Ovary (tissue), 9 donors: ENCODE results near the gene BRD2. TPM values are rescaled to one million over a fixed set of nuclear protein-coding genes. Genes with fewer than 3 reads are reported as not detected.

Experiments used
- DNase-seq, 5 donors: peaks; one replicate each; pipeline ENCODE4 v3.0.0-alpha.2; 2019 to 2020
- H3K27ac ChIP-seq, 2 donors: fragments of 200-600 bp; one replicate each; pipeline versions ENCODE4 v1.5.1 to v1.8.0; 2019 to 2022
- H3K27me3 ChIP-seq: fragments of 200-600 bp; one replicate; pipeline ENCODE4 v1.8.0; 2022
- H3K36me3 ChIP-seq: fragments of 200-600 bp; sonication (generic); one replicate; pipeline ENCODE4 v1.5.1; 2019
- H3K4me1 ChIP-seq: one replicate; pipeline ENCODE4 v1.8.1; 2013; ENCODE audit warnings: mild to moderate bottlenecking, moderate library complexity; ENCODE audit not compliant: insufficient read depth
- H3K4me3 ChIP-seq: fragments of 200-600 bp; sonication (generic); one replicate; pipeline ENCODE4 v1.5.1; 2017
- H3K9me3 ChIP-seq, 2 donors: fragments of 200-600 bp in 1 of 2; sonication (generic) in 1 of 2; one replicate each; pipeline versions ENCODE4 v1.5.1 to v1.8.1; 2013 to 2019; ENCODE audit warnings: mild to moderate bottlenecking in 1 of 2, moderate library complexity in 1 of 2
- EP300 ChIP-seq: sonication (generic); formaldehyde crosslinking; IDR thresholded peaks from one replicate; pipeline ENCODE4 v1.6.1; 2017; ENCODE audit warnings: antibody characterized with exemption
- POLR2A ChIP-seq: fragments of 450-650 bp; IDR thresholded peaks from one replicate; pipeline ENCODE4 v1.6.1; 2017; ENCODE audit warnings: antibody characterized with exemption, mild to moderate bottlenecking, moderate library complexity
- WGBS, 3 donors: extraction: QIAGEN DNeasy Blood & Tissue Kit in 1 of 3; methylation state at CpG; one replicate each; pipeline versions ENCODE4 v1.1.5 to v1.1.7; 2013 to 2017; 5-methylcytosine and 5-hydroxymethylcytosine counted together
- intact Hi-C, 4 donors: fragments of 100-400 bp; cut with DNase I; formaldehyde crosslinking; loops; one replicate each; pipeline versions ENCODE4 v1.11.0 to v1.15.1; 2022 to 2023
- polyA plus RNA-seq, 2 donors: library from polyadenylated mRNA; stranded (reverse); fragments of 200-250 nt in 1 of 2; fragments of 350-450 nt in 1 of 2; fragmentation: Illumina TruSeq in 1 of 2; extraction: RNeasy Lipid Tissue Mini Kit (QIAGEN cat#74804) in 1 of 2; gene quantifications; one replicate each; pipeline ENCODE4 v1.2.3, GENCODE V29; 2013 to 2014
- total RNA-seq, 7 donors: library from RNA; depleted of rRNA in 2 of 7; stranded (reverse); fragments of >200 nt in 2 of 7; fragmentation: NEBNext Ultra II Directional in 3 of 7; extraction: Animal tissue kit (Norgen Biotek cat#: 25700) in 3 of 7; gene quantifications; one replicate each; pipeline versions ENCODE4 v1.1.0 to v1.2.4, GENCODE V29; 2016 to 2023
- TF ChIP-seq, protein P1 (sequence below), 3 donors: fragments of 450-650 bp in 2 of 3; fragments of 200-600 bp in 1 of 3; IDR thresholded peaks; one replicate each; pipeline versions ENCODE4 v1.5.1 to v1.8.0; 2016 to 2022; ENCODE audit warnings: antibody characterized with exemption in 3 of 3, mild to moderate bottlenecking in 1 of 3
- donor health status: DM: no; HTN: no; CAD: no; lungs with moderate emphysema.
- donor health status: DM: no; HTN: no; CAD: no.
- donor health status: Bipolar disorder and iron deficiency.
- donor health status: DM: yes; HTN: yes; CAD: no.
- donor health status: DM: no; HTN: no; CAD: no.
- donor health status: DM: yes; HTN: yes; CAD: no.

BRD2 gene
- total and polyA plus RNA-seq, 9 donors = 106 to 301 (median 163) TPM

DNA sequence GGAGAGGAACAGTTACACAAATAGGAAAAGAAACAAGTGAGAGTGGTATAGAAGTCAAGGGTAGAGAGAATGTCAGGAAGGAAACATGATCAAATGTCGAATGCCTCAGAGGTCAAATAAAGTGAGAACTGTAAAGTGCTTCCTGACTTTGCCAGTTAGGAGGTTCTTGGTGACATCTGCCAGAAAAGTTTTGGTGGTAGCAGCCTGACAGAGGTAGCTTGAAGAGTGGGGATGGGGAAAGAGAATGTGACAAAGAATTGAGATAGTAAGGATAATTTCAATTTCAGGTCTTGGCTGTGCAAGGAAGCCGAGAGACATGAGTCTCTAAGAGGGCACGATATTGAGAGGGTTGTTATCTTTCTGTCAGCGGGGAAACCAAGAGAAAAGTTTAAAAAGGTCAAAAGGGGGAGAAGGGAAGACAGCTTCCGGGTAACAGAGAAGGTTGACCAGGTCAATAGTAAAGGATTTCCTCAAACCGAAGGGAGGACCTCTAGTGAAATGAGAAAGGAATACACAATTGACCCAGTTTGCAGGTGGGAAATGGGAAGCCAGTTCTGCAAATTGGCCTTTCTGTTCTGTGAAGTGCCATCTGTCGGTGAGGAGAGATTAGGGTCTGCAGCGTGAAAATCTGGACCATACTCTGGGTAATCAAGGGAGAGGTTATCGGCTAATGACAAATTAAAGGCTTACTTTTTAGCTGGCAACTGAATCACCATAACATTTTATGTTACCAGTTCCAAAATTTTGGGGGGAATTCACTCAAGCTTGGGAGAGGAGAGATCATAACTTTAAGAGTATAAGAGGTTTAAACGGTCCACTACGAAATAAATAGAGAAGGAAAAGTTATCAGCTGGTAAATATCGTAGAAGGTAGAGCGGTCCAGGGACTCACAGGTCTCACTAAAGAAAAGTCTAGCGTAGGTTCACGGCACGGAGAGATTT lies 973 bp upstream of the BRD2 start:
- H3K4me1 ChIP-seq = peaks cover 4% of the 10 kb centered on the region
- no peaks in the 10 kb centered on the region for H3K27me3 ChIP-seq
- DNase-seq = peak in 1 of 5 donors; percentile 39
- H3K27ac ChIP-seq = peak overlapping the region; percentile 95 to 98
- no peaks in the 10 kb centered on the region for H3K36me3 ChIP-seq
- intact Hi-C loops = no loop called here
- TF ChIP-seq, protein P1, sequence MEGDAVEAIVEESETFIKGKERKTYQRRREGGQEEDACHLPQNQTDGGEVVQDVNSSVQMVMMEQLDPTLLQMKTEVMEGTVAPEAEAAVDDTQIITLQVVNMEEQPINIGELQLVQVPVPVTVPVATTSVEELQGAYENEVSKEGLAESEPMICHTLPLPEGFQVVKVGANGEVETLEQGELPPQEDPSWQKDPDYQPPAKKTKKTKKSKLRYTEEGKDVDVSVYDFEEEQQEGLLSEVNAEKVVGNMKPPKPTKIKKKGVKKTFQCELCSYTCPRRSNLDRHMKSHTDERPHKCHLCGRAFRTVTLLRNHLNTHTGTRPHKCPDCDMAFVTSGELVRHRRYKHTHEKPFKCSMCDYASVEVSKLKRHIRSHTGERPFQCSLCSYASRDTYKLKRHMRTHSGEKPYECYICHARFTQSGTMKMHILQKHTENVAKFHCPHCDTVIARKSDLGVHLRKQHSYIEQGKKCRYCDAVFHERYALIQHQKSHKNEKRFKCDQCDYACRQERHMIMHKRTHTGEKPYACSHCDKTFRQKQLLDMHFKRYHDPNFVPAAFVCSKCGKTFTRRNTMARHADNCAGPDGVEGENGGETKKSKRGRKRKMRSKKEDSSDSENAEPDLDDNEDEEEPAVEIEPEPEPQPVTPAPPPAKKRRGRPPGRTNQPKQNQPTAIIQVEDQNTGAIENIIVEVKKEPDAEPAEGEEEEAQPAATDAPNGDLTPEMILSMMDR (IDR thresholded peaks at IDR 0.05) = peak in 2 of 3 donors; percentile 30 to 46
- no peak for TF ChIP-seq POLR2A
- no peak for TF ChIP-seq EP300
- H3K9me3 ChIP-seq = no peaks in the 10 kb centered on the region
- peak overlapping the region; percentile 54 for H3K4me3 ChIP-seq
- WGBS, 3 donors = 8 to 9% (median 8%) methylated on average over 16 of the region's 16 CpGs

DNA sequence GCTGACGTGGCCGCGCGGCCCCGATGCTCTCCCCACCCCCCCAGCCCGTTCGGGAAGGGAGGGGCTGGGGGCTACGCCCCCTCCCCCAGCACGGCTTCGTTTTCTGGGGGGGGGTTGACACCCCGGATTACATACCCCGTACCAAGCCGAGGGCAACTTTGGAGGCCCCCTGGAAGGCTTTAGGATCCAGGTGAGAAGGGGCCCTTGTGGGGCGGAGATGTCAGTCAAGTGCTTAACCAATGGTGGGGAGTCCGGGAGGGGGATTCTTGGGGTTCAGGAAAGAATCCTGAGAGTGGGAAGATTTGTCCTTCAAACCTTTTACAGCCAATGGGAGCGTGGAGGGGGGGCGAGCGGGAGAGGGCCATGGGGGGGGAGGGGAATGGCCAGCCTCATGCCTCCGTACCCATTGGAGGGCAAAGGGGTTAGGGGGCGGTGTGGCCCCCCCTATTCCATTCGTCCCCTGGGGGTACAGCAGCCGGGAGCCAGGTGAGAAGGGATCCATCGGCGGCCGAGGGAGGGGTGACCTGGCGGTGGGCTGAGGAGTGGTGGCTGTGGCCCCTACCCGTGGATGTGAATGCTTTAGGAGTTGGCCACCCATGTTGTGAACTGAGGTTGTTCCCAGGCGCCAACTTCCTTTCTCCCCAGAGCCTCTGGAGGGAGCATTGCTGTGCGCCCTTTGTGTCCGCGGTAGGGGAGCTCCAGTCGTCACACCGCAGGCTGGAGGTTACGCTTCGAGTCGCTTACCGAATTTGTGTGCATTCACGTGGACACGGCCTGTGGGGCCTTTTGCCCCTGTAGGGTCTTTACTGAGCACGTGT lies 682 bp downstream of the BRD2 start:
- no peaks in the 10 kb centered on the region for H3K9me3 ChIP-seq
- no peaks in the 10 kb centered on the region for H3K36me3 ChIP-seq
- intact Hi-C loops = no loop called here
- H3K27ac ChIP-seq = peak overlapping the region; percentile 95 to 98
- H3K27me3 ChIP-seq = no peaks in the 10 kb centered on the region
- peak; percentile 76 to 85 (median 85) for DNase-seq
- peaks cover 4% of the 10 kb centered on the region for H3K4me1 ChIP-seq
- WGBS, 3 donors = 0 to 1% (median 0%) methylated on average over 39 to 40 of the region's 40 CpGs
- peak overlapping the region; percentile 54 for H3K4me3 ChIP-seq
- TF ChIP-seq EP300 = peak; percentile 4
- TF ChIP-seq, protein P1 (IDR thresholded peaks at IDR 0.05) = no peak

DNA sequence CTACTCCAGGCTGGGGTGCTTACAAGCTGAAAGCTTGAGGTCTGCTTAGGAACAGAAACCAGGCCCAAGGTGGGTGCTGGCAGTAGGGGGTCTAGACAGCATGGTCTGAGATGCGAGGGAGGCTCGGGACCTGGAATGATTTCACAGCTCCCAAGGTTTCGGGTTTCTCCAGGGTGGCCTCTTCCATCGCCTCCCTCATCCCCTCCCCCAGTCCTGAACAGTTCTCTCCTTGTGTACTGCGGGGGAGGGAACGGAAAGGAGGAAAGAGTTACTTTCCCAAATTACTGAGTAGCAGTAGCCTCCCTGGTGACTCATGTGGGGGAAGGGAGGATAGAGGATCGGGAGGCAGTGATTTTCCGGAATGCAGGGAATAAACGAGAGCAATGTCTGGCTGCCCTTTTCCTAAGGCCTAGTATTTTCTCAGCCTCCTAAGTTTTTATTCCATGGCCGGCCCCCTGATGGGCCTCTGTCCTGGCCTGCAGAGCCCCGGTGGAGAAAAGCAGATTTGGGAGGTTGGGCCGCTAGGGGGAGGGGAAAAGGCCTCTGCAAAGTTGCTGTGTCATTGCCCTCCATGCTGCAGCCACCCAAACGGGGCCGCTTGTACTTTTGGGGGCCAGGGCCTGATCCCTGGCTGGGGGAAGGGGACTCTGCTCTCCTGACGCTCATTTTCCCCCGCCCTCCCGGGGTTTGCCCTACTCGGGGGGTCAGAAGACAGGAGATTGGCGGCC lies 1.5 kb downstream of the BRD2 start:
- Histone ChIP-seq H3K36me3 (no peaks in the 10 kb centered on the region), H3K4me3 (peak overlapping the region; percentile 54), H3K27ac (peak overlapping the region; percentile 95 to 98), H3K4me1 (peaks cover 5% of the 10 kb centered on the region), H3K27me3 (no peaks in the 10 kb centered on the region), H3K9me3 (no peaks in the 10 kb centered on the region)
- WGBS, 3 donors = 0 to 1% (median 0%) methylated on average over 19 of the region's 19 CpGs
- peak; percentile 81 to 89 (median 82) for DNase-seq
- TF ChIP-seq EP300 (peak; percentile 73), POLR2A (peak; percentile 77)
- TF ChIP-seq, protein P1 (IDR thresholded peaks at IDR 0.05) = peak; percentile 48 to 86 (median 79)
- intact Hi-C loops = loop anchor here in 1 of 4 donors (10.0 kb wide), 1 partner anchor 775 kb away; the partner anchor contains the start of genes GPSM3 and PBX2
